ENCODE measurements around the gene SLN. TPM values are rescaled to one million over a fixed set of nuclear protein-coding genes. Genes with fewer than 3 reads are reported as not detected.

Gene SLN
- total and polyA plus RNA-seq, 9 donors: 0.60 to 5.1 TPM; not detected in 7

GRCh38 chr11:107699371-107700285 is 12.2 kb downstream of the SLN start:
- H3K27me3 ChIP-seq: no peaks in the 10 kb centered on the region
- intact Hi-C loops (cut with DNase I): no loop called here
- H3K4me3 ChIP-seq: no peak overlapping the region
- DNase-seq: no peak
- H3K9me3 ChIP-seq: no peaks in the 10 kb centered on the region
- H3K36me3 ChIP-seq: no peaks in the 10 kb centered on the region
- no peaks in the 10 kb centered on the region for H3K4me1 ChIP-seq (ENCODE audit: insufficient read depth)
- no peak overlapping the region for H3K27ac ChIP-seq
- TF ChIP-seq, protein P1, sequence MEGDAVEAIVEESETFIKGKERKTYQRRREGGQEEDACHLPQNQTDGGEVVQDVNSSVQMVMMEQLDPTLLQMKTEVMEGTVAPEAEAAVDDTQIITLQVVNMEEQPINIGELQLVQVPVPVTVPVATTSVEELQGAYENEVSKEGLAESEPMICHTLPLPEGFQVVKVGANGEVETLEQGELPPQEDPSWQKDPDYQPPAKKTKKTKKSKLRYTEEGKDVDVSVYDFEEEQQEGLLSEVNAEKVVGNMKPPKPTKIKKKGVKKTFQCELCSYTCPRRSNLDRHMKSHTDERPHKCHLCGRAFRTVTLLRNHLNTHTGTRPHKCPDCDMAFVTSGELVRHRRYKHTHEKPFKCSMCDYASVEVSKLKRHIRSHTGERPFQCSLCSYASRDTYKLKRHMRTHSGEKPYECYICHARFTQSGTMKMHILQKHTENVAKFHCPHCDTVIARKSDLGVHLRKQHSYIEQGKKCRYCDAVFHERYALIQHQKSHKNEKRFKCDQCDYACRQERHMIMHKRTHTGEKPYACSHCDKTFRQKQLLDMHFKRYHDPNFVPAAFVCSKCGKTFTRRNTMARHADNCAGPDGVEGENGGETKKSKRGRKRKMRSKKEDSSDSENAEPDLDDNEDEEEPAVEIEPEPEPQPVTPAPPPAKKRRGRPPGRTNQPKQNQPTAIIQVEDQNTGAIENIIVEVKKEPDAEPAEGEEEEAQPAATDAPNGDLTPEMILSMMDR (IDR thresholded peaks at IDR 0.05): no peak
- TF ChIP-seq EP300 (IDR thresholded peaks at IDR 0.05): no peak
- TF ChIP-seq POLR2A (IDR thresholded peaks at IDR 0.05): no peak
- 75 to 78% (median 76%) methylated on average over 15 of the region's 15 CpGs for WGBS, 3 donors

GRCh38 chr11:107697291-107697690 is 14.6 kb downstream of the SLN start:
- no peak for DNase-seq
- WGBS, 3 donors: 72 to 75% (median 72%) methylated on average over 6 of the region's 6 CpGs
- Histone ChIP-seq H3K4me3 (no peak overlapping the region), H3K27me3 (no peaks in the 10 kb centered on the region), H3K4me1 (ENCODE audit: insufficient read depth) (no peaks in the 10 kb centered on the region), H3K36me3 (no peaks in the 10 kb centered on the region), H3K9me3 (no peaks in the 10 kb centered on the region), H3K27ac (no peak overlapping the region)
- TF ChIP-seq, protein P1 (IDR thresholded peaks at IDR 0.05): no peak
- TF ChIP-seq POLR2A (IDR thresholded peaks at IDR 0.05) (no peak), EP300 (IDR thresholded peaks at IDR 0.05) (no peak)
- intact Hi-C loops (cut with DNase I): no loop called here

DNA sequence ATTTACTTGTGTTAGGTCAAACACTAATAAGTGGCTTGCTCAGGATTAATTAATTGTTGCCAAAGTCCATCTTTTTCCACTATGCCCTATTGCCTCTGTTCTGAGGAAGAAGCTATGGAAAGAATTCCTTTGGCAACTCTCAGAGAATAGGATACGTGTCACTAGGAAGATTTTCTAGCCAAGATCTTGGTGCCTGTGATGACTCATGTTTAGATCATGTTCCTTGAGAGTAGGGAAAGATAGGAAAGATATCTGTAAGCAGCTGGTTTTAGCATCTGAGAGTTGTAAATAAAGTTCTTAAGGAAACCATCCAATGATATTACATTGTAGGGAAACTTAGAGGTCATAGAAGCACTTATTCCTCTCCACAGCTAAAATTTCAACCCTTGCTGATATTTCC is 15.7 kb downstream of the SLN start:
- intact Hi-C loops (cut with DNase I): no loop called here
- TF ChIP-seq POLR2A (IDR thresholded peaks at IDR 0.05) (no peak), EP300 (IDR thresholded peaks at IDR 0.05) (no peak)
- TF ChIP-seq, protein P1 (IDR thresholded peaks at IDR 0.05): no peak
- no peak for DNase-seq
- H3K9me3 ChIP-seq: no peaks in the 10 kb centered on the region
- no peaks in the 10 kb centered on the region for H3K27me3 ChIP-seq
- no peaks in the 10 kb centered on the region for H3K4me1 ChIP-seq (ENCODE audit: insufficient read depth)
- no peak overlapping the region for H3K27ac ChIP-seq
- H3K36me3 ChIP-seq: no peaks in the 10 kb centered on the region
- H3K4me3 ChIP-seq: no peak overlapping the region
- WGBS, 3 donors: 0 to 5% (median 3%) methylated on average over 1 of the region's 1 CpG

DNA sequence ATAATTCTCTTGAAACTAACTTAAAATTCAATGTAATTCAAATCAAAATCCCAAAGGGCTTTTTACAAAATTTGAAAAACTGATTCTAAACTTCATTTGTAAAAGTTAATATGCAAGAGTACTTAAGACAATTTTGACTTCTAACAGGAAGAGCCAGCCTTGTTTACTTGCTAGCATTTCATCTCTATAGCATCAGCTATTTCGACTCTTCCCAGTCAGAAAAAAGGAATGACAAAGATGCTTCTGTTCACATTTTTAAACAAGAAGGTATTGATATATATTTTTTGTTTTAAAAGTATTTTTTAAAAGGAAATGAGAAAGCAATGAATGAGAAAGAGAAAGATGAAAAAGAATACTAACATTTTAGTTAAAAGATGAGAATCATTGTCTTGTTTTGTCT is 16.4 kb downstream of the SLN start:
- intact Hi-C loops (cut with DNase I): no loop called here
- Histone ChIP-seq H3K27me3 (no peaks in the 10 kb centered on the region), H3K4me3 (no peak overlapping the region), H3K27ac (no peak overlapping the region), H3K4me1 (ENCODE audit: insufficient read depth) (no peaks in the 10 kb centered on the region), H3K9me3 (no peaks in the 10 kb centered on the region), H3K36me3 (no peaks in the 10 kb centered on the region)
- TF ChIP-seq, protein P1 (IDR thresholded peaks at IDR 0.05): no peak
- no peak for TF ChIP-seq EP300 (IDR thresholded peaks at IDR 0.05)
- no peak for TF ChIP-seq POLR2A (IDR thresholded peaks at IDR 0.05)
- WGBS, 3 donors: 59 to 67% (median 64%) methylated on average over 1 of the region's 1 CpG
- no peak for DNase-seq

Measured in ovary (tissue), 9 donors.